ENCODE data around the gene MEF2D. TPM values are rescaled to one million over a fixed set of nuclear protein-coding genes. Genes with fewer than 3 reads are reported as not detected.

The MEF2D gene
- total RNA-seq, 1 experiment from 2014 or later: 33.5 TPM

GRCh38 chr1:156467906-156468305 is 32.7 kb downstream of the MEF2D start:
- peak in 1 of 2 experiments; percentile 21 for DNase-seq
- peaks cover 5% of the 10 kb centered on the region; the same call in 1 of the 2 replicates for H3K36me3 ChIP-seq (ENCODE audit: low read depth)
- H3K4me1 ChIP-seq (replicated peaks; ENCODE audit: insufficient read depth): peaks cover 44% of the 10 kb centered on the region
- TF ChIP-seq CTCF (conservative IDR thresholded peaks at IDR 0.05): no peak
- TF ChIP-seq EZH2 (IDR thresholded peaks at IDR 0.05; ENCODE audit: low read depth): no peak
- H3K4me3 ChIP-seq: no peak overlapping the region
- H3K27me3 ChIP-seq (ENCODE audit: insufficient read depth, low read depth): no peaks in the 10 kb centered on the region
- H2AFZ ChIP-seq: no peak overlapping the region
- H4K20me1 ChIP-seq (ENCODE audit: insufficient read depth): no peaks in the 10 kb centered on the region
- H3K9me2 ChIP-seq (ENCODE audit: insufficient read depth): no peaks in the 10 kb centered on the region
- intact Hi-C loops (cut with micrococcal nuclease; ENCODE audit: unreplicated experiment): no loop called here
- H3K27ac ChIP-seq: no peak overlapping the region
- H3K79me2 ChIP-seq (ENCODE audit: low read depth): no peaks in the 10 kb centered on the region
- POLR2A ChIA-PET (ENCODE audit: unreplicated experiment): no interaction called here
- no TSS peak for BruUV-seq (replicated peaks)
- CTCF ChIA-PET: no interaction called here
- H3K4me2 ChIP-seq: no peak overlapping the region
- H3F3A ChIP-seq (ENCODE audit: insufficient read depth, low read depth): peaks cover 29% of the 10 kb centered on the region
- H3K9me3 ChIP-seq (ENCODE audit: insufficient read depth, low read depth): no peaks in the 10 kb centered on the region

- H3K27ac ChIP-seq: no peak overlapping the region
- peak in 1 of 2 experiments; percentile 3 for DNase-seq
Measured at GRCh38 chr1:156467385-156467784, 33.2 kb downstream of the MEF2D start.

GRCh38 chr1:156465747-156466365 is 34.7 kb downstream of the MEF2D start:
- Histone ChIP-seq H3K9me2 (ENCODE audit: insufficient read depth) (no peaks in the 10 kb centered on the region), H3K9me3 (ENCODE audit: insufficient read depth, low read depth) (no peaks in the 10 kb centered on the region), H3K4me1 (replicated peaks; ENCODE audit: insufficient read depth) (peaks cover 24% of the 10 kb centered on the region), H3K4me2 (no peak overlapping the region), H3K79me2 (ENCODE audit: low read depth) (no peaks in the 10 kb centered on the region), H4K20me1 (ENCODE audit: insufficient read depth) (no peaks in the 10 kb centered on the region), H3F3A (ENCODE audit: insufficient read depth, low read depth) (peaks cover 20% of the 10 kb centered on the region; the same call in 1 of the 2 replicates), H3K27ac (no peak overlapping the region), H3K4me3 (no peak overlapping the region), H3K27me3 (ENCODE audit: insufficient read depth, low read depth) (no peaks in the 10 kb centered on the region), H2AFZ (no peak overlapping the region), H3K36me3 (ENCODE audit: low read depth) (peaks cover 5% of the 10 kb centered on the region; the same call in 1 of the 2 replicates)
- BruUV-seq (replicated peaks): no TSS peak
- intact Hi-C loops (cut with micrococcal nuclease; ENCODE audit: unreplicated experiment): no loop called here
- DNase-seq: peak in 1 of 2 experiments; percentile 18
- CTCF ChIA-PET: interaction anchor here (0.6 kb wide), 1 partner anchor 80 kb away, joined by 15 read pairs; no protein-coding TSS in a partner anchor
- POLR2A ChIA-PET (ENCODE audit: unreplicated experiment): no interaction called here
- peak; percentile 32; the same call in 1 of the 2 replicates for TF ChIP-seq CTCF (conservative IDR thresholded peaks at IDR 0.05)
- no peak for TF ChIP-seq EZH2 (IDR thresholded peaks at IDR 0.05; ENCODE audit: low read depth)

More at GRCh38 chr1:156467385-156467784, 33.2 kb downstream of the MEF2D start:
- H4K20me1 ChIP-seq (ENCODE audit: insufficient read depth): no peaks in the 10 kb centered on the region
- H3K4me1 ChIP-seq (replicated peaks; ENCODE audit: insufficient read depth): peaks cover 39% of the 10 kb centered on the region
- TF ChIP-seq EZH2 (IDR thresholded peaks at IDR 0.05; ENCODE audit: low read depth) (no peak), CTCF (conservative IDR thresholded peaks at IDR 0.05) (no peak)
- H2AFZ ChIP-seq: no peak overlapping the region
- H3K9me3 ChIP-seq (ENCODE audit: insufficient read depth, low read depth): no peaks in the 10 kb centered on the region
- peaks cover 5% of the 10 kb centered on the region; the same call in 1 of the 2 replicates for H3K36me3 ChIP-seq (ENCODE audit: low read depth)
- no TSS peak for BruUV-seq (replicated peaks)
- no peaks in the 10 kb centered on the region for H3K79me2 ChIP-seq (ENCODE audit: low read depth)
- H3F3A ChIP-seq (ENCODE audit: insufficient read depth, low read depth): peaks cover 24% of the 10 kb centered on the region
- CTCF ChIA-PET: no interaction called here
- H3K4me2 ChIP-seq: no peak overlapping the region
- intact Hi-C loops (cut with micrococcal nuclease; ENCODE audit: unreplicated experiment): no loop called here
- no peaks in the 10 kb centered on the region for H3K9me2 ChIP-seq (ENCODE audit: insufficient read depth)
- POLR2A ChIA-PET (ENCODE audit: unreplicated experiment): no interaction called here
- no peaks in the 10 kb centered on the region for H3K27me3 ChIP-seq (ENCODE audit: insufficient read depth, low read depth)
- H3K4me3 ChIP-seq: no peak overlapping the region
